Lung (tissue), 12 donors: ENCODE results near the gene KCNIP2. TPM values are rescaled to one million over a fixed set of nuclear protein-coding genes. Genes with fewer than 3 reads are reported as not detected.

ENCODE experiments used
- ATAC-seq: fragments of 200-7000 bp; cut with Tn5 transposase; one replicate; pipeline ENCODE4 v1.9.1; 2020; ENCODE audit warnings: moderate number of reproducible peaks; ENCODE audit not compliant: insufficient read depth, low FRiP score
- DNase-seq, 3 donors: peaks; one replicate each; pipeline ENCODE4 v3.0.0-alpha.2; 2013 to 2017
- H3K27ac ChIP-seq, 2 donors: one replicate each; pipeline ENCODE4 v1.5.1; 2013; ENCODE audit warnings: mild to moderate bottlenecking in 2 of 2, moderate library complexity in 2 of 2, control low read depth in 1 of 2, inconsistent platforms in 1 of 2, low read depth in 1 of 2, low read length in 1 of 2
- H3K27me3 ChIP-seq, 3 donors: one replicate each; pipeline ENCODE4 v1.5.1; 2013; ENCODE audit warnings: low read length in 2 of 3; ENCODE audit not compliant: control insufficient read depth in 3 of 3, insufficient read depth in 3 of 3
- H3K36me3 ChIP-seq, 4 donors: one replicate each; pipeline ENCODE4 v1.5.1; 2013; ENCODE audit warnings: low read length in 4 of 4, mild to moderate bottlenecking in 1 of 4, moderate library complexity in 1 of 4; ENCODE audit not compliant: control insufficient read depth in 4 of 4, insufficient read depth in 4 of 4
- H3K4me1 ChIP-seq, 5 donors: one replicate each; pipeline ENCODE4 v1.5.1; 2013; ENCODE audit warnings: low read length in 5 of 5, mild to moderate bottlenecking in 2 of 5, moderate library complexity in 1 of 5; ENCODE audit not compliant: control insufficient read depth in 5 of 5, insufficient read depth in 5 of 5
- H3K4me3 ChIP-seq: one replicate; pipeline ENCODE4 v1.5.1; 2013; ENCODE audit warnings: mild to moderate bottlenecking, control low read depth, moderate library complexity
- H3K9ac ChIP-seq, 2 donors: one replicate each; pipeline ENCODE4 v1.5.1; 2013; ENCODE audit warnings: low read length in 2 of 2, control low read depth in 1 of 2; ENCODE audit not compliant: insufficient read depth in 1 of 2
- H3K9me3 ChIP-seq, 4 donors: one replicate each; pipeline ENCODE4 v1.5.1; 2013; ENCODE audit warnings: low read length in 3 of 4, mild to moderate bottlenecking in 1 of 4, moderate library complexity in 1 of 4; ENCODE audit not compliant: control insufficient read depth in 4 of 4, insufficient read depth in 3 of 4
- WGBS, 2 donors: extraction: QIAGEN DNeasy Blood & Tissue Kit; methylation state at CpG; one replicate each; pipeline ENCODE4 v1.1.7; 2013; 5-methylcytosine and 5-hydroxymethylcytosine counted together
- polyA plus RNA-seq, 2 donors: library from polyadenylated mRNA; stranded (reverse); fragments of 200-250 nt; gene quantifications; one replicate each; pipeline ENCODE4 v1.2.1, GENCODE V29; 2013
- total RNA-seq, 2 donors: library from RNA; depleted of rRNA in 1 of 2; stranded (reverse); fragments of >200 nt in 1 of 2; gene quantifications; one replicate each; pipeline ENCODE4 v1.2.1, GENCODE V29; 2014 to 2021
- TF ChIP-seq, protein P1 (sequence below): IDR thresholded peaks from 2 replicates; pipeline ENCODE4 v1.5.1; 2012; ENCODE audit warnings: mild to moderate bottlenecking; ENCODE audit errors: control extremely low read depth, extremely low read depth
- donor health status: control.
- donor health status: control.
- donor health status: Bipolar disorder and iron deficiency.
- donor health status: healthy.
- donor health status: DM: yes; HTN: yes; CAD: no.

Gene KCNIP2
- total and polyA plus RNA-seq, 4 donors, result 0.37 to 3.1 (median 2.1) TPM

DNA sequence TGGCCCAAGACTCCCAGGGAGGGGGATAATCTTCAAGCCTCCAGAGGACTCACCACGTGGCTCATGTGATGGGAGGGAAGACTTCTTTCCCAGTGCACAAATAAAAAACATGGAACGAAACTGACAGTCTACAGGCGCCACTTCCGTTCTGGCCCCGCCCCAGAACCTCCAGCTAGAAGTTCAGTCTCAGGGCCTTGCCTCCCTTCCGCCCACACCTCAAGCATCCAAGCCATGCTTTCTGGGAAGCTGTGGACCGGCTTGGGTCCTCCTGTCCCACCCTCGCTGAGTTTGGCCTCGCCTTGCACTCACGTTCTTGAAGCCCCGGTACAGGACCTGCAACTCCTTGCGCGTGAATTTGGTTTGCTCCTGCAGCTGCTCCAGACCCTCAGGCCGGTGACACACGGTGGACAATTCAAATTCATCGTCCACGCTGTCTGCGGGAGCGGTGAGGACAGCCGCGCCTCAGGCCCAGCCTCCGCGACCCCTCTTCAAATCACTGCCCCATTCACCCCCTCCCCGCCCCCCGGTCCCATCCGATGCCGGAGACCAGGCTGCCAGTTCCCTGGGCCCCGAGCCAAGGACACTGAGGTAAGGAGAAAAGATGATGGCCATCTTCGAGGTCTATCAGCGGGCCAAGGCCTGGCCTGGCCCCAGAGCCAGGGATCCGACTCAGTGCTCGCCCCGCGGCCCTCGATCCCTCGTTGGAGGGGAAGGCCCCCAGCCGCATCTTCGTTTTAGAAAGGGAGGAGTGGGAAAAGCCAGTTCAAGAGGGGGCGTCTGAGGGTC, 14.6 kb downstream of the KCNIP2 start:
- Histone ChIP-seq H3K27ac (no peak overlapping the region), H3K9me3 (no peaks in the 10 kb centered on the region), H3K36me3 (peaks cover 0 to 2% (median 1%) of the 10 kb centered on the region in 4 donors), H3K9ac (no peak overlapping the region), H3K4me3 (peak overlapping the region; percentile 10), H3K4me1 (peaks cover 0 to 38% (median 14%) of the 10 kb centered on the region in 5 donors), H3K27me3 (no peaks in the 10 kb centered on the region)
- DNase-seq (no peak), ATAC-seq (no peak)
- TF ChIP-seq, protein P1, sequence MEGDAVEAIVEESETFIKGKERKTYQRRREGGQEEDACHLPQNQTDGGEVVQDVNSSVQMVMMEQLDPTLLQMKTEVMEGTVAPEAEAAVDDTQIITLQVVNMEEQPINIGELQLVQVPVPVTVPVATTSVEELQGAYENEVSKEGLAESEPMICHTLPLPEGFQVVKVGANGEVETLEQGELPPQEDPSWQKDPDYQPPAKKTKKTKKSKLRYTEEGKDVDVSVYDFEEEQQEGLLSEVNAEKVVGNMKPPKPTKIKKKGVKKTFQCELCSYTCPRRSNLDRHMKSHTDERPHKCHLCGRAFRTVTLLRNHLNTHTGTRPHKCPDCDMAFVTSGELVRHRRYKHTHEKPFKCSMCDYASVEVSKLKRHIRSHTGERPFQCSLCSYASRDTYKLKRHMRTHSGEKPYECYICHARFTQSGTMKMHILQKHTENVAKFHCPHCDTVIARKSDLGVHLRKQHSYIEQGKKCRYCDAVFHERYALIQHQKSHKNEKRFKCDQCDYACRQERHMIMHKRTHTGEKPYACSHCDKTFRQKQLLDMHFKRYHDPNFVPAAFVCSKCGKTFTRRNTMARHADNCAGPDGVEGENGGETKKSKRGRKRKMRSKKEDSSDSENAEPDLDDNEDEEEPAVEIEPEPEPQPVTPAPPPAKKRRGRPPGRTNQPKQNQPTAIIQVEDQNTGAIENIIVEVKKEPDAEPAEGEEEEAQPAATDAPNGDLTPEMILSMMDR, result no peak
- 68 to 72% methylated on average over 32 to 39 of the region's 39 CpGs for WGBS, 2 donors

DNA sequence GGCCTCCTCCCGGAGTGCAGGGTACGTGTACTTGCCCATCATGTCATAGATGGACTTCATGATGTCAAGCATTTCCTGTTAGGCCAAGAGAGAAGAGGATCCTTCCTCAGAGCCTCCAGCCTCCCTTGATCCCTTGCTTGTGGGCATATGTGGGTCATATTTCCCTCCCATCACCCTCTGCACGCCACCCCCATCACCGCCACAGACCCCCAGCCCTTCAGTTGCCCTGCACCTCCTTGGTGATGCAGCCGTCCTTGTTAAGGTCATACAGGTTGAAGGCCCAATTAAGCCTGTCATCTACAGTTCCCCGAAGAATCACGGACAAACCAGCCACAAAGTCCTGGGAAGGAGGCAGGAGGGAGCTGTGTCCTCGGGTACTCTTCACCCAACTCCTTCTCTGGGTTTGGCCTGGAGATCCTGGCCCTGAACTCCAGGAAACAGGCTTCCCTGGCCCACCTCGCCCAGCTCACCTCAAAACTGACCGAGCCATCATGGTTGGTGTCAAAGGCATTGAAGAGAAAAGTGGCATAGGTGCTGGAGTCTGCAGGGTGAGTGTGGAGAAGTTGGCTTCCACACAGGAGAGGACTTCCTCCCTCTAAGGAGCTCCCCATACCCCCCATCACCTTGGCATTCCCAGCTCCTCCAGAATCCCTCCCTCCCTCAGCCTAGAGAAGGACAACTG, 15.5 kb downstream of the KCNIP2 start:
- no peak overlapping the region for H3K9ac ChIP-seq
- no peak overlapping the region for H3K27ac ChIP-seq
- 89 to 95% methylated on average over 10 of the region's 10 CpGs for WGBS, 2 donors
- TF ChIP-seq, protein P1, result no peak
- DNase-seq, result no peak
- H3K4me3 ChIP-seq, result no peak overlapping the region
- H3K27me3 ChIP-seq, result no peaks in the 10 kb centered on the region
- no peak for ATAC-seq
- peaks cover 0 to 2% (median 1%) of the 10 kb centered on the region in 4 donors for H3K36me3 ChIP-seq
- peaks cover 0 to 38% (median 14%) of the 10 kb centered on the region in 5 donors for H3K4me1 ChIP-seq
- no peaks in the 10 kb centered on the region for H3K9me3 ChIP-seq

DNA sequence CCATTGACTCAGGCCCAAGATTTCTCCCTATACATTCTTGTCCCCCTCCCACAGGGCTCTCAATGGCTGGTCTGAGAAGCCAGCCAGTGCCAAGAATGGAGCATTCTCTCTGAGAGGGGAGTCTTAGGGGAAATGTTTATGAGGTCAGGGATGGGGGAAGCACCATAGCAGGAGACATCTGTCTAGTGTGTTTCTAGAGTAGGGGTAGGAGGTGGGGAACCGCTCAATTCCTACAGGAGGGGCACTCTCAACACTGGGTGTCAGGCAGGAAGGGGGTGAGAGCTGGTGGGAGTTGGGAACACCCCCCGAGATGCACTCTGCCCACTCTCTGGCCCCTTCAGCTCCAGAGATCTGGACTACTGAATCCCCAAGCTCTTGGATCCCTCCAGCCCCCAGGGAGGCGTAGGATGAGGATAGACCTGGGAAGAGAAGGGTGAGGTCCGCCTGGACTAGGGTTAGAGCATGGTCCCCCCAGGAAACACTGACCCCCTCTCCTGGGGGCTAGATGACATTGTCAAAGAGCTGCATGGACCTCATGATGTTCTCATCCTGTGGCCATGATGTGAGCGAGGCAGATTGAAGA, 16.7 kb downstream of the KCNIP2 start:
- ATAC-seq (no peak), DNase-seq (no peak)
- H3K27me3 ChIP-seq, result no peaks in the 10 kb centered on the region
- H3K9ac ChIP-seq, result no peak overlapping the region
- no peak overlapping the region for H3K27ac ChIP-seq
- TF ChIP-seq, protein P1, result no peak
- no peak overlapping the region for H3K4me3 ChIP-seq
- no peaks in the 10 kb centered on the region for H3K9me3 ChIP-seq
- peaks cover 0 to 2% (median 1%) of the 10 kb centered on the region in 4 donors for H3K36me3 ChIP-seq
- peaks cover 0 to 26% (median 10%) of the 10 kb centered on the region in 5 donors for H3K4me1 ChIP-seq
- 96% methylated on average over 5 of the region's 5 CpGs for WGBS, 2 donors
